HEK293 (cell line): ENCODE results near the gene FAM89B.

ENCODE experiments used
- CTCF ChIA-PET: fragments of 350-600 bp; formaldehyde crosslinking; extraction: SDS; loops from one replicate; lab custom pipeline; 2021; ENCODE audit warnings: antibody characterized with exemption; lab: Yijun Ruan, JAX
- POLR2A ChIA-PET: fragments of 300-600 bp; formaldehyde crosslinking; extraction: SDS; loops from one replicate; lab custom pipeline; 2020; ENCODE audit warnings: antibody characterized with exemption, inconsistent platforms; lab: Yijun Ruan, JAX
- H3K27ac ChIP-seq: fragments of 200-500 bp; sonication (Bioruptor generic); 2 replicates; pipeline ENCODE4 v1.5.1; 2014; ENCODE audit warnings: low read depth, low read length, control low read depth, inconsistent platforms; ENCODE audit errors: extremely low read depth
- H3K36me3 ChIP-seq, 2 experiments: fragments of 200-500 bp in 1 of 2; sonication (Bioruptor generic) in 1 of 2; 1 replicate in 1 of 2; 2 replicates in 1 of 2; pipeline ENCODE4 v1.5.1; 2014 to 2017; ENCODE audit warnings: inconsistent platforms in 2 of 2, low read length in 2 of 2; ENCODE audit not compliant: control insufficient read depth in 2 of 2, insufficient read depth in 1 of 2
- H3K4me1 ChIP-seq: fragments of 200-500 bp; sonication (Bioruptor generic); 2 replicates; pipeline ENCODE4 v1.5.1; 2014; ENCODE audit warnings: mild to moderate bottlenecking, low read length, inconsistent platforms; ENCODE audit not compliant: control insufficient read depth, insufficient read depth
- H3K4me3 ChIP-seq: 2 replicates; pipeline ENCODE4 v1.5.1; 2011; ENCODE audit warnings: low read depth, mild to moderate bottlenecking, control low read depth, low read length, moderate library complexity
- H3K9me3 ChIP-seq: fragments of 200-500 bp; sonication (Bioruptor generic); 2 replicates; pipeline ENCODE4 v1.5.1; 2014; ENCODE audit warnings: low read depth, low read length, inconsistent platforms; ENCODE audit not compliant: control insufficient read depth, insufficient read depth
- GLIS1 ChIP-seq: fragments of 450-650 bp; formaldehyde crosslinking; IDR thresholded peaks from 2 replicates; pipeline ENCODE4 v1.5.1; 2016; ENCODE audit warnings: missing biosample characterization, missing genetic modification characterization
- HOXA7 ChIP-seq: sonication (generic); formaldehyde crosslinking; IDR thresholded peaks from 2 replicates; pipeline ENCODE4 v1.8.1; 2022; ENCODE audit warnings: missing genetic modification reagents, borderline replicate concordance
- KLF1 ChIP-seq: fragments of 450-650 bp; formaldehyde crosslinking; IDR thresholded peaks from 2 replicates; pipeline ENCODE4 v1.5.1; 2016; ENCODE audit warnings: missing biosample characterization, missing genetic modification characterization
- KLF10 ChIP-seq: fragments of 450-650 bp; IDR thresholded peaks from 2 replicates; pipeline ENCODE4 v1.5.1; 2018; ENCODE audit warnings: missing biosample characterization, mild to moderate bottlenecking, missing genetic modification characterization
- KLF9 ChIP-seq: fragments of 450-650 bp; formaldehyde crosslinking; IDR thresholded peaks from 2 replicates; pipeline ENCODE4 v1.5.1; 2016; ENCODE audit warnings: missing biosample characterization, missing genetic modification characterization, low read depth
- OSR2 ChIP-seq: fragments of 450-650 bp; formaldehyde crosslinking; IDR thresholded peaks from 2 replicates; pipeline ENCODE4 v1.5.1; 2016; ENCODE audit warnings: missing biosample characterization, missing genetic modification characterization
- SP2 ChIP-seq: fragments of 450-650 bp; formaldehyde crosslinking; IDR thresholded peaks from 2 replicates; pipeline ENCODE4 v1.5.1; 2016; ENCODE audit warnings: missing biosample characterization, missing genetic modification characterization
- SP3 ChIP-seq: fragments of 450-650 bp; formaldehyde crosslinking; IDR thresholded peaks from 2 replicates; pipeline ENCODE4 v1.5.1; 2016; ENCODE audit warnings: missing biosample characterization, missing genetic modification characterization
- ZBTB1 ChIP-seq: fragments of 450-650 bp; formaldehyde crosslinking; IDR thresholded peaks from 2 replicates; pipeline ENCODE4 v1.5.1; 2016; ENCODE audit warnings: missing biosample characterization, missing genetic modification characterization
- ZBTB48 ChIP-seq: fragments of 450-650 bp; formaldehyde crosslinking; IDR thresholded peaks from 2 replicates; pipeline ENCODE4 v1.5.1; 2016; ENCODE audit warnings: missing biosample characterization, missing genetic modification characterization
- ZFHX2 ChIP-seq: fragments of 450-650 bp; formaldehyde crosslinking; conservative IDR thresholded peaks from 2 replicates; pipeline ENCODE4 v1.5.1; 2016; ENCODE audit warnings: missing biosample characterization, missing genetic modification characterization
- ZFP3 ChIP-seq: fragments of 450-650 bp; formaldehyde crosslinking; IDR thresholded peaks from 2 replicates; pipeline ENCODE4 v1.5.1; 2016; ENCODE audit warnings: low read depth, missing biosample characterization, missing genetic modification characterization
- ZNF202 ChIP-seq: fragments of 450-650 bp; formaldehyde crosslinking; IDR thresholded peaks from 2 replicates; pipeline ENCODE4 v1.5.1; 2016; ENCODE audit warnings: missing biosample characterization, missing genetic modification characterization, borderline replicate concordance
- ZNF341 ChIP-seq: fragments of 450-650 bp; formaldehyde crosslinking; IDR thresholded peaks from 2 replicates; pipeline ENCODE4; 2016; ENCODE audit warnings: low read depth, missing biosample characterization, missing genetic modification characterization
- ZNF514 ChIP-seq: fragments of 450-650 bp; formaldehyde crosslinking; IDR thresholded peaks from 2 replicates; pipeline ENCODE4 v1.5.1; 2016; ENCODE audit warnings: missing biosample characterization, missing genetic modification characterization
- ZNF624 ChIP-seq: fragments of 450-650 bp; formaldehyde crosslinking; IDR thresholded peaks from 2 replicates; pipeline ENCODE4 v1.5.1; 2017; ENCODE audit warnings: missing biosample characterization, missing genetic modification characterization
- TF ChIP-seq, protein P1 (sequence below): fragments of 450-650 bp; formaldehyde crosslinking; IDR thresholded peaks from 2 replicates; pipeline ENCODE4 v1.5.1; 2016; ENCODE audit warnings: missing biosample characterization, missing genetic modification characterization
- TF ChIP-seq, protein P2 (sequence below): fragments of 450-650 bp; formaldehyde crosslinking; optimal IDR thresholded peaks from 2 replicates; pipeline ENCODE3; 2016; ENCODE audit warnings: missing biosample characterization, mild to moderate bottlenecking, missing genetic modification characterization
- TF ChIP-seq, protein P3 (sequence below): fragments of 450-650 bp; formaldehyde crosslinking; IDR thresholded peaks from 2 replicates; pipeline ENCODE4 v1.5.1; 2016; ENCODE audit warnings: missing biosample characterization, missing genetic modification characterization
- TF ChIP-seq, protein P4 (sequence below): sonication (generic); formaldehyde crosslinking; IDR thresholded peaks from 2 replicates; pipeline ENCODE4 v1.8.1; 2022; ENCODE audit warnings: mild to moderate bottlenecking, moderate library complexity, missing genetic modification reagents

Gene FAM89B

DNA sequence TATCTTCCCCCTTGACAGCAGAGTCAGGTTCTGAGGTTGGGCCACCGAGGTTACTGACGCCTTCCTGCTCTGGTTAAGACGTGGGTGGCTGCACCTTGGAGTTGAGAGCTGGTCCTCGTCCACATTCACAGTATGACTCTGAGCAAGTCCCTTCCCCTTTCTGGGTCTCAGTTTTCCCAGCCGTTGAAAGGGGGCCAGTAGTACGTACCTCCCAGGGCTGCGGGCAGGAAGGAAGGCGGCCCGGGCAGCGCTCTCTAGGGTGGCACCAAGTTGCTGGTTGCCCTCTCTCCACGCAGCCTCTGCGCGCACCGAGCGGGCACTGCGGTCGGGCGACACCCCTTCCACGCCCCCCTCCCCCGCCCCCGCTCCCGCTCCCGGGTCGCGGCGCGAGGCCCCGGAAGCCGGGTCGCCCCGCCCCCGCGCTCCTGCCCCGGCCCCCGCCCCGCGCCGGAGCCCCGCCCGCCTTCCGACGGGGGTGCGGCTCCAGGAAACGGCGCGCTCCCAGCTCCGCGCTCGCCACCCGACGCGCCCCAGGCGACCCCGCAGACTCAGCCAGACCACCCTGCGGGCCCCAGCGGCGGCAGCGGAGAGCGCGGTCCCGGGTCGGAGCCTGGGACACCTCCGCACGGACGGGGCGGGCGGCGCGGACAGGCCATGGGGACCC is 3.4 kb downstream of the FAM89B start, which contains the start of gene EHBP1L1:
EHBP1L1 (plus strand) TSS at position 486 of the 664 bp plus-strand sequence. CDS start 250 bp downstream, outside the sequence.
- Histone ChIP-seq H3K36me3 (peaks cover 0 to 14% of the 10 kb centered on the region in 2 experiments; a peak in 1 of 3 replicates), H3K4me1 (peaks cover 17% of the 10 kb centered on the region; the same call in 1 of the 2 replicates), H3K4me3 (peak within 1 kb of the TSS; percentile 31), H3K9me3 (no peaks in the 10 kb centered on the region), H3K27ac (no peak within 1 kb of the TSS; the same call in 1 of the 2 replicates)
- POLR2A ChIA-PET = interaction anchor here (0.6 to 1.3 kb wide), 9 partner anchors 10 to 410 kb away, joined by 3 to 9 read pairs (median 3); partner anchors contain the start of genes PCNX3 and SIPA1
- CTCF ChIA-PET = interaction anchor here (0.5 to 3.5 kb wide), 12 partner anchors 13 to 466 kb away, joined by 3 to 28 read pairs (median 4); no protein-coding TSS in a partner anchor
- TF ChIP-seq GLIS1 (tag by site-specific recombination) = peak; percentile 29; the same call in 1 of the 2 replicates
- peak; percentile 48 for TF ChIP-seq KLF1
- TF ChIP-seq, protein P1, sequence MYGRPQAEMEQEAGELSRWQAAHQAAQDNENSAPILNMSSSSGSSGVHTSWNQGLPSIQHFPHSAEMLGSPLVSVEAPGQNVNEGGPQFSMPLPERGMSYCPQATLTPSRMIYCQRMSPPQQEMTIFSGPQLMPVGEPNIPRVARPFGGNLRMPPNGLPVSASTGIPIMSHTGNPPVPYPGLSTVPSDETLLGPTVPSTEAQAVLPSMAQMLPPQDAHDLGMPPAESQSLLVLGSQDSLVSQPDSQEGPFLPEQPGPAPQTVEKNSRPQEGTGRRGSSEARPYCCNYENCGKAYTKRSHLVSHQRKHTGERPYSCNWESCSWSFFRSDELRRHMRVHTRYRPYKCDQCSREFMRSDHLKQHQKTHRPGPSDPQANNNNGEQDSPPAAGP (tag by site-specific recombination) = 0 out of 2 replicates have a peak, but pooled peaks have one; percentile 21
- TF ChIP-seq, protein P2, sequence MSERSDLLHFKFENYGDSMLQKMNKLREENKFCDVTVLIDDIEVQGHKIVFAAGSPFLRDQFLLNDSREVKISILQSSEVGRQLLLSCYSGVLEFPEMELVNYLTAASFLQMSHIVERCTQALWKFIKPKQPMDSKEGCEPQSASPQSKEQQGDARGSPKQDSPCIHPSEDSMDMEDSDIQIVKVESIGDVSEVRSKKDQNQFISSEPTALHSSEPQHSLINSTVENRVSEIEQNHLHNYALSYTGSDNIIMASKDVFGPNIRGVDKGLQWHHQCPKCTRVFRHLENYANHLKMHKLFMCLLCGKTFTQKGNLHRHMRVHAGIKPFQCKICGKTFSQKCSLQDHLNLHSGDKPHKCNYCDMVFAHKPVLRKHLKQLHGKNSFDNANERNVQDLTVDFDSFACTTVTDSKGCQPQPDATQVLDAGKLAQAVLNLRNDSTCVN (tag by site-specific recombination) = peak; percentile 41
- TF ChIP-seq OSR2 (tag by site-specific recombination) = no peak
- TF ChIP-seq SP3 = peak; percentile 34; the same call in 1 of the 2 replicates
- TF ChIP-seq, protein P3, sequence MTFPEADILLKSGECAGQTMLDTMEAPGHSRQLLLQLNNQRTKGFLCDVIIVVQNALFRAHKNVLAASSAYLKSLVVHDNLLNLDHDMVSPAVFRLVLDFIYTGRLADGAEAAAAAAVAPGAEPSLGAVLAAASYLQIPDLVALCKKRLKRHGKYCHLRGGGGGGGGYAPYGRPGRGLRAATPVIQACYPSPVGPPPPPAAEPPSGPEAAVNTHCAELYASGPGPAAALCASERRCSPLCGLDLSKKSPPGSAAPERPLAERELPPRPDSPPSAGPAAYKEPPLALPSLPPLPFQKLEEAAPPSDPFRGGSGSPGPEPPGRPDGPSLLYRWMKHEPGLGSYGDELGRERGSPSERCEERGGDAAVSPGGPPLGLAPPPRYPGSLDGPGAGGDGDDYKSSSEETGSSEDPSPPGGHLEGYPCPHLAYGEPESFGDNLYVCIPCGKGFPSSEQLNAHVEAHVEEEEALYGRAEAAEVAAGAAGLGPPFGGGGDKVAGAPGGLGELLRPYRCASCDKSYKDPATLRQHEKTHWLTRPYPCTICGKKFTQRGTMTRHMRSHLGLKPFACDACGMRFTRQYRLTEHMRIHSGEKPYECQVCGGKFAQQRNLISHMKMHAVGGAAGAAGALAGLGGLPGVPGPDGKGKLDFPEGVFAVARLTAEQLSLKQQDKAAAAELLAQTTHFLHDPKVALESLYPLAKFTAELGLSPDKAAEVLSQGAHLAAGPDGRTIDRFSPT (tag by site-specific recombination) = 0 out of 2 replicates have a peak, but pooled peaks have one; percentile 28
- TF ChIP-seq ZNF624 = no peak
- TF ChIP-seq, protein P4, sequence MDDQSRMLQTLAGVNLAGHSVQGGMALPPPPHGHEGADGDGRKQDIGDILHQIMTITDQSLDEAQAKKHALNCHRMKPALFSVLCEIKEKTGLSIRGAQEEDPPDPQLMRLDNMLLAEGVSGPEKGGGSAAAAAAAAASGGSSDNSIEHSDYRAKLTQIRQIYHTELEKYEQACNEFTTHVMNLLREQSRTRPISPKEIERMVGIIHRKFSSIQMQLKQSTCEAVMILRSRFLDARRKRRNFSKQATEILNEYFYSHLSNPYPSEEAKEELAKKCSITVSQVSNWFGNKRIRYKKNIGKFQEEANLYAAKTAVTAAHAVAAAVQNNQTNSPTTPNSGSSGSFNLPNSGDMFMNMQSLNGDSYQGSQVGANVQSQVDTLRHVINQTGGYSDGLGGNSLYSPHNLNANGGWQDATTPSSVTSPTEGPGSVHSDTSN (CRISPR knock-in tag) = 0 out of 2 replicates have a peak, but pooled peaks have one; percentile 31
- peak; percentile 80 for TF ChIP-seq KLF10
- TF ChIP-seq KLF9 (tag by site-specific recombination) = peak; percentile 61
- no peak for TF ChIP-seq ZNF202 (tag by site-specific recombination)
- TF ChIP-seq SP2 (tag by site-specific recombination) = 0 out of 2 replicates have a peak, but pooled peaks have one; percentile 11
- no peak for TF ChIP-seq ZBTB1

DNA sequence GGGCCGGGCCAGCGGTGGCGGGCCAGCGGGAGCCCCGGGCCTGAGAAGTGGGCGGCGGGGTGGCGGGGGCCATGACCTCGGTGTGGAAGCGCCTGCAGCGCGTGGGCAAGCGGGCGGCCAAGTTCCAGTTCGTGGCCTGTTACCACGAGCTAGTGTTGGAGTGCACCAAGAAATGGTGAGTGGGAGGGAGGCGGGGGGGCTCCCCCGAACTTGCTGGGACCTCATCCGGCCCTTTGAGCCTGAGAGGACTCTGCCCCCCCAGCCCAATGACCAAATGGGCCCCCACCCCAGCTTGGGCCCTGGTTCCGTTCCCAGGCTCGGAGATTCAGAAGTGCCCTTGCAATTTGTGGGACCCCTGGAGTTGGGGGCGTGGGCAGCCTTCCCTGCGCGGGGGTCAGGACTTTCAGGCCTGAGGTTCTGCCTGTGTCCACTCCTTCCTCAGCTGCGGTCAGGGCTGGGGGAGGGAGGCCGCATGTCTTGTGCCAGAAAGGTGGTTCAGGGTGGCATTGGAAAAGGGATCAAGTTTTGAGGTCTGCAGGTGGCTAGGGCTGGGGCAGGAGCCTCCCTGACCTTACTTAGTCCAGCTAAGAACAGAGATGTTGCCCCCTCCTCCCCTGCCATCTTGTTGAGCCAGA is 4.0 kb downstream of the FAM89B start:
- no peak overlapping the region; the same call in 1 of the 2 replicates for H3K27ac ChIP-seq
- CTCF ChIA-PET = interaction anchor here (0.5 to 3.5 kb wide), 8 partner anchors 12 to 207 kb away, joined by 3 to 28 read pairs (median 4); partner anchors contain the start of gene KCNK7
- no peak for TF ChIP-seq HOXA7 (CRISPR knock-in tag)
- no peak for TF ChIP-seq ZNF341
- TF ChIP-seq, protein P2 (tag by site-specific recombination) = no peak
- TF ChIP-seq ZBTB48 (tag by site-specific recombination) = no peak
- no peak for TF ChIP-seq ZNF514
- no peak for TF ChIP-seq ZFP3 (tag by site-specific recombination)
- TF ChIP-seq ZFHX2 (tag by site-specific recombination) = peak; percentile 34
- peak overlapping the region; percentile 31 for H3K4me3 ChIP-seq
- H3K36me3 ChIP-seq = peaks cover 0 to 14% of the 10 kb centered on the region in 2 experiments; a peak in 1 of 3 replicates
- peaks cover 13% of the 10 kb centered on the region; the same call in 1 of the 2 replicates for H3K4me1 ChIP-seq
- POLR2A ChIA-PET = interaction anchor here (0.6 kb wide), 3 partner anchors 11 to 410 kb away, joined by 3 to 9 read pairs (median 4); no protein-coding TSS in a partner anchor
- no peaks in the 10 kb centered on the region for H3K9me3 ChIP-seq
